Endothelial cell of umbilical vein (primary cell): Measurements from ENCODE around the gene UNC5B.

Experiments used
- CTCF ChIP-seq, 2 donors: IDR thresholded peaks; 1 replicate in 1 of 2; 2 replicates in 1 of 2; pipeline ENCODE4 v1.5.1; 2011; ENCODE audit warnings: low read length in 2 of 2, mild to moderate bottlenecking in 2 of 2, moderate library complexity in 2 of 2, control low read depth in 1 of 2, inconsistent platforms in 1 of 2, low read depth in 1 of 2; ENCODE audit not compliant: insufficient read depth in 1 of 2; ENCODE audit errors: extremely low read depth in 1 of 2
- EZH2 ChIP-seq: IDR thresholded peaks from 2 replicates; pipeline ENCODE4 v1.6.1; 2012; ENCODE audit warnings: borderline replicate concordance, low read depth, mild to moderate bottlenecking, moderate library complexity, low read length, inconsistent platforms; ENCODE audit not compliant: severe bottlenecking
- GATA2 ChIP-seq: IDR thresholded peaks from 2 replicates; pipeline ENCODE4 v1.7.0; 2011; ENCODE audit warnings: low read depth, mild to moderate bottlenecking, moderate library complexity, mixed read lengths, low read length; ENCODE audit not compliant: insufficient read length, insufficient read depth
- JUN ChIP-seq: IDR thresholded peaks from 2 replicates; pipeline ENCODE4 v1.6.1; 2011; ENCODE audit warnings: borderline replicate concordance, low read depth; ENCODE audit not compliant: insufficient read length, insufficient read depth
- MAX ChIP-seq: IDR thresholded peaks from 2 replicates; pipeline ENCODE4 v1.6.1; 2011; ENCODE audit not compliant: insufficient read depth, insufficient read length
- MYC ChIP-seq: IDR thresholded peaks from one replicate; pipeline ENCODE4 v1.6.1; 2011; ENCODE audit warnings: mild to moderate bottlenecking, low read depth, low read length
- POLR2A ChIP-seq: IDR thresholded peaks from 2 replicates; pipeline ENCODE4 v1.6.1; 2012; ENCODE audit warnings: low read depth, mild to moderate bottlenecking, control low read depth, low read length
- POLR2AphosphoS5 ChIP-seq: IDR thresholded peaks from 2 replicates; pipeline ENCODE4 v1.6.1; 2012; ENCODE audit warnings: low read depth, mild to moderate bottlenecking, control low read depth, low read length, moderate library complexity; ENCODE audit not compliant: insufficient read depth

- TF ChIP-seq CTCF (IDR thresholded peaks at IDR 0.05; ENCODE audit: extremely low read depth in 1 of 2, insufficient read depth in 1 of 2, low read depth in 1 of 2, low read length in 2 of 2) (no peak), MAX (no peak), POLR2A (no peak), JUN (no peak), EZH2 (no peak), POLR2AphosphoS5 (no peak), GATA2 (no peak), MYC (no peak)
Measured at GRCh38 chr10:71287456-71287855, 75.1 kb downstream of the UNC5B start.
